ENCODE results near the gene ADARB1.

Gene ADARB1

GRCh38 chr21:45032332-45032731 is 42.0 kb upstream of the ADARB1 start:
- H2AFZ ChIP-seq (ENCODE audit: low read depth, low read length, severe bottlenecking): no peak overlapping the region
- H3K9me3 ChIP-seq (ENCODE audit: insufficient read depth, low read length): peaks cover 14% of the 10 kb centered on the region; the same call in 1 of the 2 replicates
- no peaks in the 10 kb centered on the region for H3K36me3 ChIP-seq (ENCODE audit: low read length)
- H4K20me1 ChIP-seq (ENCODE audit: low read depth, low read length): no peaks in the 10 kb centered on the region
- no peaks in the 10 kb centered on the region for H3K27me3 ChIP-seq (ENCODE audit: low read length)
- H3K9me2 ChIP-seq (replicated peaks; ENCODE audit: insufficient read depth, low read length): no peaks in the 10 kb centered on the region
- H3K9ac ChIP-seq (ENCODE audit: low read length): no peak overlapping the region
- H3F3A ChIP-seq (ENCODE audit: insufficient read depth): no peaks in the 10 kb centered on the region
- TF ChIP-seq CTCF (IDR thresholded peaks at IDR 0.05; ENCODE audit: insufficient read depth, low read length, poor library complexity, severe bottlenecking) (no peak), EZH2phosphoT487 (conservative IDR thresholded peaks at IDR 0.05; ENCODE audit: low read length) (no peak)
- no peak overlapping the region for H3K4me3 ChIP-seq (ENCODE audit: insufficient read depth, low read length, poor library complexity, severe bottlenecking)
- no peaks in the 10 kb centered on the region for H3K79me2 ChIP-seq (ENCODE audit: insufficient read depth, low read length)
- no peak overlapping the region for H3K27ac ChIP-seq (ENCODE audit: low read depth, low read length)
- no peak overlapping the region for H3K4me2 ChIP-seq (ENCODE audit: low read depth, low read length, poor library complexity, severe bottlenecking)

- Histone ChIP-seq H3K9me3 (ENCODE audit: insufficient read depth, low read length) (peaks cover 15% of the 10 kb centered on the region; the same call in 1 of the 2 replicates), H3K27me3 (ENCODE audit: low read length) (no peaks in the 10 kb centered on the region), H3K4me2 (ENCODE audit: low read depth, low read length, poor library complexity, severe bottlenecking) (no peak overlapping the region), H4K20me1 (ENCODE audit: low read depth, low read length) (no peaks in the 10 kb centered on the region), H3K9me2 (replicated peaks; ENCODE audit: insufficient read depth, low read length) (no peaks in the 10 kb centered on the region), H3F3A (ENCODE audit: insufficient read depth) (no peaks in the 10 kb centered on the region), H3K9ac (ENCODE audit: low read length) (no peak overlapping the region), H3K79me2 (ENCODE audit: insufficient read depth, low read length) (no peaks in the 10 kb centered on the region), H3K4me3 (ENCODE audit: insufficient read depth, low read length, poor library complexity, severe bottlenecking) (no peak overlapping the region), H2AFZ (ENCODE audit: low read depth, low read length, severe bottlenecking) (no peak overlapping the region), H3K36me3 (ENCODE audit: low read length) (no peaks in the 10 kb centered on the region), H3K27ac (ENCODE audit: low read depth, low read length) (no peak overlapping the region)
- TF ChIP-seq EZH2phosphoT487 (conservative IDR thresholded peaks at IDR 0.05; ENCODE audit: low read length) (no peak), CTCF (IDR thresholded peaks at IDR 0.05; ENCODE audit: insufficient read depth, low read length, poor library complexity, severe bottlenecking) (no peak)
Observed at GRCh38 chr21:45032977-45033710, 41.2 kb upstream of the ADARB1 start.

- H3K4me2 ChIP-seq (ENCODE audit: low read depth, low read length, poor library complexity, severe bottlenecking): no peak overlapping the region
- no peak overlapping the region for H3K27ac ChIP-seq (ENCODE audit: low read depth, low read length)
- H3K9ac ChIP-seq (ENCODE audit: low read length): no peak overlapping the region
- H3K4me3 ChIP-seq (ENCODE audit: insufficient read depth, low read length, poor library complexity, severe bottlenecking): no peak overlapping the region
- no peaks in the 10 kb centered on the region for H3K36me3 ChIP-seq (ENCODE audit: low read length)
- no peak for TF ChIP-seq CTCF (IDR thresholded peaks at IDR 0.05; ENCODE audit: insufficient read depth, low read length, poor library complexity, severe bottlenecking)
- TF ChIP-seq EZH2phosphoT487 (conservative IDR thresholded peaks at IDR 0.05; ENCODE audit: low read length): no peak
- H3K9me2 ChIP-seq (replicated peaks; ENCODE audit: insufficient read depth, low read length): no peaks in the 10 kb centered on the region
- H2AFZ ChIP-seq (ENCODE audit: low read depth, low read length, severe bottlenecking): no peak overlapping the region
- no peaks in the 10 kb centered on the region for H3K79me2 ChIP-seq (ENCODE audit: insufficient read depth, low read length)
- no peaks in the 10 kb centered on the region for H4K20me1 ChIP-seq (ENCODE audit: low read depth, low read length)
- H3F3A ChIP-seq (ENCODE audit: insufficient read depth): no peaks in the 10 kb centered on the region
- peaks cover 15% of the 10 kb centered on the region; the same call in 1 of the 2 replicates for H3K9me3 ChIP-seq (ENCODE audit: insufficient read depth, low read length)
- H3K27me3 ChIP-seq (ENCODE audit: low read length): no peaks in the 10 kb centered on the region
Observed at GRCh38 chr21:45033791-45034555, 40.4 kb upstream of the ADARB1 start.

All from SU-DHL-6 (cell line).